PC-9 (cell line): Measurements from ENCODE around the gene NUPR1. TPM values are rescaled to one million over a fixed set of nuclear protein-coding genes. Genes with fewer than 3 reads are reported as not detected.

ENCODE experiments used
- total RNA-seq: library from RNA; stranded (reverse); gene quantifications from 2 replicates; pipeline ENCODE4 v1.2.3, GENCODE V29; 2021

The NUPR1 gene
- total RNA-seq, 1 experiment from 2014 or later, result 17.3 TPM

Other genes starting within 250 kb of the NUPR1 start
- 18.4 and 22.1 TPM in 2 replicates for gene SBK1, start 246.4 kb downstream of the NUPR1 start, total RNA-seq
- gene NPIPB6, start 175.5 kb downstream of the NUPR1 start, total RNA-seq, result 6.9 and 7.0 TPM in 2 replicates
- 31.5 and 60.6 TPM in 2 replicates for gene EIF3CL, start 135.1 kb downstream of the NUPR1 start, total RNA-seq
- not detected in 2 replicates for gene NPIPB7, start 66.6 kb downstream of the NUPR1 start, total RNA-seq
- gene CLN3, start 46.9 kb downstream of the NUPR1 start, total RNA-seq, result 59.1 and 70.3 TPM in 2 replicates
- gene APOBR, start 44.3 kb downstream of the NUPR1 start, total RNA-seq, result 2.4 and 2.5 TPM in 2 replicates
- not detected in 2 replicates for gene IL27, start 32.1 kb downstream of the NUPR1 start, total RNA-seq
- 45.3 and 51.1 TPM in 2 replicates for gene SGF29, start 14.9 kb upstream of the NUPR1 start, total RNA-seq
- gene SULT1A2, start 58.1 kb upstream of the NUPR1 start, total RNA-seq, result 21.8 and 23.0 TPM in 2 replicates
- 82.0 and 98.8 TPM in 2 replicates for gene SULT1A1, start 71.1 kb upstream of the NUPR1 start, total RNA-seq
- gene NPIPB8, start 99.1 kb upstream of the NUPR1 start, total RNA-seq, result 2.2 and 4.1 TPM in 2 replicates
- gene EIF3C, start 172.5 kb upstream of the NUPR1 start, total RNA-seq, result 728 and 782 TPM in 2 replicates
- 6.1 and 8.5 TPM in 2 replicates for gene NPIPB9, start 212.8 kb upstream of the NUPR1 start, total RNA-seq